ENCODE measurements around the gene SPTB. TPM values are rescaled to one million over a fixed set of nuclear protein-coding genes. Genes with fewer than 3 reads are reported as not detected.

SPTB gene
- total RNA-seq, 1 experiment from 2014 or later: not detected

GRCh38 chr14:64885559-64885958 is 5.9 kb upstream of the SPTB start:
- no peak for DNase-seq (ENCODE audit: low read depth)

DNA sequence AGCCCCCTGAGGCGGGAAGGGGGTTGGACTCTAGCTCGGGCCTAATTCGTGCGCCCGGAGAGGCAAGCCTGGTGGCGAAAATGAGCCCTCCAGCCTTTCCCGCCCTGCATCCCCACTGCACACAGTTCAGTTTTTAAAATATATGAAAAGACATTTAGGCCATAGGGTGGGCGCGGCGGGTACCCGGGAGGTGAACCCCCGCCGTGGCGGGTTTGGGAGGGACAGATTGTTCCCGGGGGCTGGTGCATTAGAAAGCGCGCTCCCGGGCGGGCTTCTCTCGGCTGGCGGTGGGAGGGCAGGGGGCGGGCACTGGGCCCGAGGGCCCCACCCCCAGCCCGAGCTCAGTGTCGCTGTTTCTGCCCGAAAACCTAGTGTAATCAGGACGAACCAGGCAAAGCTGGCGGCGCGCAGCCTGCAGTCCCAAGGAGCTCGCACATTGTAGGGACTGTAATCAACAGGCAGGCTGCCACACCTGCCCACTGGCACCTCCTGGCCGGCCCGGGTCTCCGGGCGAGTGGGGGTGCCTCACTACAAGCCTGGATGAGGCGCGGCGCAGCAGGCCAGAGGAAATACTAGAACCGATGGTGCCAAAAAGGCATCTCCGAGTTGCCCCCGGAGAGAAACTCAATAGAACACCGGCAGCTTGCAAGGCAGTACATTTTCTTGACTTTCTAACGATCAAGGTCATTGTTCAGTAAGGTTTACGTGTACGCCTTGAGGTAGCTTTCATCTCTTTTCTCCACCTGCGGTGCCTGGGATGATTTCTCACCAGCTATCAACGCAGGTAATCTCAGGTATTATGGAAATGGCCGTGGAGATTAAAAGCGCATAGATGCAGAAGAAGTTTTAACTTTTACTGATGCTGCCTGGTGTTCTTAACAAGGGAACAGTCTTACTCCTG is 764 bp upstream of the SPTB start:
- DNase-seq (ENCODE audit: low read depth): no peak

- no peak for DNase-seq (ENCODE audit: low read depth)
Observed at GRCh38 chr14:64878837-64879634, 671 bp downstream of the SPTB start.

DNA sequence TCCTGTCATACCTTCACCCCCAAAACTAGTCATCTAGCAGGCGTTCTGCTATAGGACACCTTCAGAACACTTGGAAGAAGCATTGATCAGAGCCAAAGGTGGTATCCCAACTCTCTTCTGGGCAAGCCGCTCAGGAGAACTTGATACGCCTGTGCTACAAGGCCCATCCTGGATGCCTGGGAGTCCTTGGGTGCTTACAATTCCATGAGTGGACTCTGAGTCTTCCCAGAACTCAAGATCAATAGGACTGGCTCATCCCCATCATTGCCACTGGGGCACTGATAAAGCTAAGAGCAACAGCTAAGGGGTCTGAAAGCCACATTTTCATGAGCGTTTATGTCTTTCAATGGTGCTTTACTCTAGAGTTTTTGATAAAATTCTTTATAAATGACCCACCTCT is 1.9 kb downstream of the SPTB start:
- no peak for DNase-seq (ENCODE audit: low read depth)

- no peak for DNase-seq (ENCODE audit: low read depth)
Observed at GRCh38 chr14:64875350-64875749, 4.4 kb downstream of the SPTB start.

GRCh38 chr14:64873506-64874219 is 6.0 kb downstream of the SPTB start:
- DNase-seq (ENCODE audit: low read depth): no peak

GRCh38 chr14:64871344-64871743 is 8.4 kb downstream of the SPTB start:
- DNase-seq (ENCODE audit: low read depth): no peak

DNA sequence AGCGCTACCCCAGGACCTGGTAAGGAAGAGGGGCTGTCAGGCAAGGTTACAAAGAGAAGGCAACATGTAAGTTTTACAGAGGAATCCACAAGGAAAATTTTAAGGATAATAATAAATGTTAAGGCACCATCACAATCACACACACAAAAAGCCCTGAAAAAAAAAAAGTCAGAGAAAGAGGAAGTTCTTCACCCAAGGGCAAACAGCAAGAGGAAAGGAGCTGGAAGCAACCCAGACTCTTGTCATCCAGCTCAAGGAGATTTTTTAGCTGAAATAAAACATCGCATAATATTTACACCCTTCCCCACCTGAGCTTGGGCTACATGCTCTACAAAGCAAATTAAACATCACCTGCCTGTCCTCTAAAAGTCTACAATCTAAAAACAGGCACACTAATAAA is 9.5 kb downstream of the SPTB start:
- DNase-seq (ENCODE audit: low read depth): no peak

DNA sequence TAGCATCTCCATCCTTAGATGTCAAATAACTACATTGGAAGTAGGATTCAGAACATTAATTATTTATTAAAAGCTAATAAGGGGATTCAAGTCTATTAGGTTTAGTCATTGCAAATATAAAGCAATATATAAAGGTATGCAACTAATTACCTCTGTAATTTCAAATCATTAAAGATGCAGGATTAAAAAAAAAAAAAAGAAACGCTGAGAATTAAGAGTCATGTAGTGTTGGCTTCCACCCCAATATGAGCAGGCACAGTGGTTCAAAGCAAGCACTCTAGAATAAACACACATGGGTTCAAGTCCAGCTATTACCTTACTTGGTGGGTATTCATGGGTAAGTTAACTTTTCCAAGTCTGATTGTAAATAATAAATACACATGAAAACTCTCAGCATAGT is 10.9 kb downstream of the SPTB start:
- DNase-seq (ENCODE audit: low read depth): no peak

GRCh38 chr14:64868379-64868778 is 11.3 kb downstream of the SPTB start:
- DNase-seq (ENCODE audit: low read depth): no peak

DNA sequence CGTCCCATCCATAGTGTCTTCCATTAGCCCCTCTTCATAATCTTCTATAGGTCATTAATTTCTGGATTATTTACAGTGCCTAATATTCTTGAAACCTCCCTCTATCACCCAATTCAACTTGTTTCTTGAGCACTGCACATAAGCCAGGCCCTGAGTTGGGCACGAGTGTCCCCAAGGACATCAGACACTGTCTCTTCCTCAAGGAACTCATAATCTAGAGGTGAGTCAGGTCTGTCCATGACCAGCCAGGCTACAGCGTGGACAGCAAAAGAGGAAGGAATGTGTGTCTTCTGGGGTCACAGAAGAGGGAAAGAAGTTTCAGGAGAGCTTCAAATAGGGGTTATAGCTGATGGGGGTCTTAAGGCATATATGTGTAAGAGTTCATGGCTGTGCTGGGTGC is 12.5 kb downstream of the SPTB start:
- DNase-seq (ENCODE audit: low read depth): no peak

DNA sequence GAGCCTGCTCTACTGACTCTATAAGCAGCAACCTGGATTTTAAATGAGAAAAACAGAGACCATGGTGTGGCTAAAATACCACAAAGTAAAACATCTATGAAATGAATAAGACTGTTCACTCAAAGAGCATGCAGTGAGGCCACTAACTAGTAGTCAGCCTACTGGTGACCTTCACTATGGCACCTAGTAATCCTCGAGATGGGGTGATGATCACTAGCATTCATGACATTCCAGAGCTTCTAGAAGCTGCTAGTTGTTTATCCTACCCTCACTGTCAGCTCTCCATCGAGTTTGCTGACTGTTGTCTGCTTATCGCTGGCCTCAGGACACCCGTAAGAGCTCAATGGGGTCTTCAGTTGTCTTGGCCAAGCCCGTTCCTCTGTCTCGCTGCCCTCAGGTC is 13.7 kb downstream of the SPTB start:
- no peak for DNase-seq (ENCODE audit: low read depth)

DNA sequence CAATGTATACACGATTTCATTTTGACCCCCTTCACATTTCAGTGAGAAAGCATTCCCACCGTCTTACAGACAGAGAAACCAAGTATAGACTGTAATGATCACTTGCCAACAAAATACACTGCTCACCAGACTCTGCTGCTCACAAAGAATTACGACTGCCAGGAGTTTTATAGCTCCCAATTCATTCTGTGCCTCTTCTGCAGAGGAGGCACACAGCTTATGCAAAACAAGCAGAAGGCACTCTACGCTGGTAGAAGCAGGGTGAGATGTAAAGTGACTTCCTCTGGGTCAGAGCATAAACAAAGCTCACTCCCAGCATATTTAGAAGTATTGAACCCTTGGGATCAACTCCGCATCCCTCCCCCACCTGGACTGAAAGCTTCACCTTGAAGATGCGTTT is 14.6 kb downstream of the SPTB start:
- no peak for DNase-seq (ENCODE audit: low read depth)

DNA sequence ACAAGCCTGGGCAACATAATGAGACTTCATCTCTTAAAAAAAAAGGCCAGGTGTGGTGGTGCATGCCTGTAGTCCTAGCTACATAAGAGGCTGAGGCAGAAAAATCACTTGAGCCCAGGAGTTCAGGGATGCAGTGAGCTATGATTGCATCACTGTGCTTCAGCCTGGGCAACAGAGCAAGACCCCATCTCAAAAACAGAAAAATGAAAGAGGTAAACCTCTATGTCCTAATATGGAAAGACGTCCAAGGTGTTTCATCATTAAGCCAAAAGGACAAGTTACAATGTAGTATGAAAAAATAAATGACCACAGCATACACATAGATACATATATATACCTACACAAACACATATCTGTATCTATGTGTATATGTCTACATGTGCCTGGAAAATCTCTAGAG is 15.4 kb downstream of the SPTB start:
- no peak for DNase-seq (ENCODE audit: low read depth)

DNA sequence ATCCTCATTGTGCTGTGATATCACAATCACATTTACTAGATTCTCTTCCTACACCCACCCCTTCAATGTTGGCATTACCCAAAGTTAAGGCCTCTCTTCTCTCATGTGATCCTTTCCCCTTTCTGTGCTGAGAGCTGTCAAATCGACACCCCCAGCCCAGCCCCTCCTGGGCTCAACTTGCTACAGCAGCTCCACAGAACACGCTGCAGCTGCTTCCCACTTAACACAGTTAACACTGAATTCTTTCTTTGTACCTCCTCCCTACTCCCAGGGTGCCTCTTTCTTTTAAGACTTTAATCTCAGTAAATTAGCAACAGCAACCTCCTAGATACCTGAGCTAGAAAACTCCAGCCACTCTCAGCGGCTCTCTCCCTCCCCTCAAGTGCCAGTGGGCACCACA is 17.8 kb downstream of the SPTB start:
- no peak for DNase-seq (ENCODE audit: low read depth)

- DNase-seq (ENCODE audit: low read depth): no peak
Observed at GRCh38 chr14:64860039-64860438, 19.7 kb downstream of the SPTB start.

GRCh38 chr14:64857979-64858744 is 21.5 kb downstream of the SPTB start:
- DNase-seq (ENCODE audit: low read depth): no peak

DNA sequence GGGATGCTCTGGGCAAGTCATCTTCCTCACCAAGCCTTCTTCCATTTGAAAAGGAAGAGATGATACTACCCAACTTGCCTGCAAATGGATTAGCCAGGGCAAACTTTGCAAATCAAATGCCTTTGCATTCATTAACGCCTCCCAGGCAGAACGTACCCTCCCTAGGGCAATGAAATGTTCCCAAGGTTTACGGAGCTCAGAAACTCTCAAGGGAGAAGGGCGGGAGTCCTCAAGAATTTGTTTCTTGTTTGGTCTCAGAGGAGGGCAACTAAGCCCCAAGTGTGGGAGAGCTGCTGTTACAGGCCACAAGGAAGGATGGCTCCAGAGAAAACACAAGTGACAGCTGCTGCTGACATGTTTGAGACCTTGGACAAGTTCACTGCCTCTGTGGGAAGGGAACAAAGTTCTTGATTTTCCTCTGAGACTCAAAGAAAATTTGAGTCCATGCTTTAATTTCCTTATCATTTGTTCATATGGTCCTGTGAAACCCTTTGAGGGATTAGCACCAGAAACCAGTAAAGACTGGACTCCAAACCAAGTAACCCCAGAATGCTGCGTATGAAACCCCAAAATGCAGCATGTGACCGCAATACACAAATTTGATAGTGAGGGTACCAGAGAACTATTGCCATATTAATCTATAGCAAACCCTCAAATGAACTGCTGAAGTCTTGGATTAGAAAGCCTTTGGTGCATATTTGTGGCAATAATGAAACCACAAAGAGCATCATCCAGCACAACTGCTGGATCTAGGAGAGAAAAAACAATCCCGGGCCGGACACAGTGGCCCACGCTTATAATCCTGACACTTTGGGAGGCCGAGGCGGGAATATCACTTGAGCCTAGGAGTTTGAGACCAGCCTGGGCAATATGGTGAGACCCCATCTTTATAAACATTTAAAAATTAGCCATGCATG is 22.9 kb downstream of the SPTB start:
- DNase-seq (ENCODE audit: low read depth): peak; percentile 13

DNA sequence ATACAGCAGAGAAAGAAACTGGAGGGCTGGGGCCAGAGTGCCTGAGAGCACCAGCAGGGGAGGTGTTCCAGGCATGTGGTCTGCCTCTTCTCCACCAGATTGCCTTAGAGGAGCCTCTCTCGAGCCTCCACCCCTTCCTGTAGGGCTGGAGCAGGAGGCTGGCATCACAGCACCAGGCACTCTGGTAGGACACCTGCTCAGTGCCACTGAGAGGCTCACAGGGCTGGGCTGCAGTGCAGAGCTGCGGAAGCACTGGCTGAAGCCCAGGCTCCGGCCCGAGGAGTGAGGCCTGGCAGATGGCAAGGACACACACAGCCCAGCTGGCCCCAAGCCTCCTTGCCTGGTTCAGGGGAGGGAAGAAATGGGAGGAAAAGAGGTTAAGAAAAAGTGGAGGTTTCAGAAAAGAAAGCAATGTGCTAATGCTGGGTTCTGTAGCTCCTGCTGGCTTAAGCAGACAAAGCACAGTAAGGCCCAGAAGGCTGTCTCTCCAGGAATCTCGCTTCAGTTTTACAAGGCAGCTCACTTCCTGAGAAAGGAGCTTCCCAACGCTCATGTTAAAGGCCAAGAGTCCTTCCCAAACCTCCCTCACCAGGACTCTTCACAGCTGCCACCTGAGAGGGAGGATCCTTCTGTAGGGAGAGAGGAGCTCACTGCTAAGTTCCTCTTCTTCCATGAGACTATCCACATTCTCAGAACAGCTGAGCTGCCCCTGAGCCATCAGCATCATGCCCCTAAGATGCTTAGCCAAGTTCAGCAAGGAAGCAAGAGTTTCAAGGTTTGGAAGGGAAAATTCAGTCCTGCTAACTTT is 23.8 kb downstream of the SPTB start:
- no peak for DNase-seq (ENCODE audit: low read depth)

Measured in LHCN-M2 (cell line).